Astrocyte of the cerebellum (primary cell): Measurements from ENCODE around the gene FAU.

Source experiments
- DNase-seq: peaks from one replicate; pipeline ENCODE4 v3.0.0-alpha.2; 2011; ENCODE audit warnings: low read depth
- H3K4me3 ChIP-seq: 2 replicates; pipeline ENCODE4 v1.5.1; 2011; ENCODE audit warnings: mild to moderate bottlenecking, low read depth, low read length, moderate library complexity
- CTCF ChIP-seq: IDR thresholded peaks from 2 replicates; pipeline ENCODE4 v1.5.1; 2012; ENCODE audit warnings: low read length, low read depth, moderate library complexity, mild to moderate bottlenecking; ENCODE audit errors: missing control alignments
- in situ Hi-C: cut with HindIII; loops from 2 replicates; pipeline ENCODE4 v1.10.0; 2017; ENCODE audit warnings: low sequenced_read_pairs

Gene FAU

GRCh38 chr11:65163684-65164083 lies 41.8 kb upstream of the FAU start:
- in situ Hi-C loops = no loop called here
- TF ChIP-seq CTCF = no peak
- no peak overlapping the region for H3K4me3 ChIP-seq
- no peak for DNase-seq

- no peak overlapping the region for H3K4me3 ChIP-seq
- no peak for TF ChIP-seq CTCF
- DNase-seq = no peak
- in situ Hi-C loops = no loop called here
Measured at GRCh38 chr11:65160643-65161042, 38.7 kb upstream of the FAU start.

- DNase-seq = no peak
- TF ChIP-seq CTCF = no peak
- in situ Hi-C loops = no loop called here
- H3K4me3 ChIP-seq = no peak overlapping the region
Measured at GRCh38 chr11:65159012-65159411, 37.1 kb upstream of the FAU start.

- no peak for TF ChIP-seq CTCF
- in situ Hi-C loops = no loop called here
- no peak overlapping the region for H3K4me3 ChIP-seq
- no peak for DNase-seq
Measured at GRCh38 chr11:65157336-65157735, 35.4 kb upstream of the FAU start.

- in situ Hi-C loops = no loop called here
- DNase-seq = no peak
- no peak overlapping the region for H3K4me3 ChIP-seq
- no peak for TF ChIP-seq CTCF
Measured at GRCh38 chr11:65156926-65157325, 35.0 kb upstream of the FAU start.

GRCh38 chr11:65156256-65156655 lies 34.3 kb upstream of the FAU start:
- no peak for DNase-seq
- in situ Hi-C loops = no loop called here
- TF ChIP-seq CTCF = no peak
- no peak overlapping the region for H3K4me3 ChIP-seq

- no peak for TF ChIP-seq CTCF
- in situ Hi-C loops = no loop called here
- no peak overlapping the region for H3K4me3 ChIP-seq
- no peak for DNase-seq
Measured at GRCh38 chr11:65152122-65152521, 30.2 kb upstream of the FAU start.
